Vagina (tissue), 2 donors: ENCODE data around the gene FGFBP3. TPM values are rescaled to one million over a fixed set of nuclear protein-coding genes. Genes with fewer than 3 reads are reported as not detected.
A peak's percentile ranks its signal among the peaks of the same experiment; 100 is the strongest.
"Not testable (repeated sequence)": the region's sequence is repeated elsewhere in the genome, so short reads cannot be mapped to it uniquely, and the experiment has no call there.

Experiments
- DNase-seq, 2 donors: peaks; one replicate each; pipeline ENCODE4 v3.0.0-alpha.2; 2017; ENCODE audit errors: extremely low spot score in 2 of 2
- H3K27ac ChIP-seq: fragments of 200-600 bp; sonication (generic); one replicate; pipeline ENCODE4 v1.5.1; 2019
- H3K27me3 ChIP-seq: fragments of 200-600 bp; sonication (generic); one replicate; pipeline ENCODE4 v1.5.1; 2019
- H3K36me3 ChIP-seq, 2 donors: fragments of 200-600 bp; sonication (generic); one replicate each; pipeline ENCODE4 v1.5.1; 2017 to 2019
- H3K4me1 ChIP-seq: fragments of 200-600 bp; sonication (generic); one replicate; pipeline ENCODE4 v1.5.1; 2019
- H3K4me3 ChIP-seq, 2 donors: fragments of 200-600 bp; sonication (generic); 1 replicate in 1 of 2; 2 replicates in 1 of 2; pipeline ENCODE4 v1.5.1; 2016 to 2019
- H3K9me3 ChIP-seq: fragments of 200-600 bp; sonication (generic); one replicate; pipeline ENCODE4 v1.5.1; 2019
- POLR2A ChIP-seq, 2 donors: fragments of 450-650 bp; IDR thresholded peaks; one replicate each; pipeline ENCODE4 v1.6.1; 2017; ENCODE audit warnings: antibody characterized with exemption in 2 of 2, mild to moderate bottlenecking in 2 of 2, moderate library complexity in 2 of 2
- POLR2AphosphoS5 ChIP-seq, 2 donors: sonication (generic); formaldehyde crosslinking; IDR thresholded peaks; one replicate each; pipeline ENCODE4 v1.9.0; 2017; ENCODE audit warnings: antibody characterized with exemption in 2 of 2, mild to moderate bottlenecking in 2 of 2, low read depth in 1 of 2; ENCODE audit not compliant: insufficient read depth in 1 of 2
- intact Hi-C: fragments of 100-400 bp; cut with DNase I; formaldehyde crosslinking; loops from one replicate; pipeline ENCODE4 v1.15.1; 2023
- total RNA-seq: library from RNA; depleted of rRNA; stranded (reverse); fragments of >200 nt; gene quantifications from one replicate; pipeline ENCODE4 v1.2.3, GENCODE V29; 2016
- TF ChIP-seq, protein P1 (sequence below), 3 experiments: fragments of 450-650 bp in 2 of 3; fragments of 200-600 bp in 1 of 3; sonication (generic) in 1 of 3; IDR thresholded peaks; one replicate each; pipeline ENCODE4 v1.5.1; 2017 to 2019; ENCODE audit warnings: antibody characterized with exemption in 3 of 3, mild to moderate bottlenecking in 2 of 3, moderate library complexity in 2 of 3

The FGFBP3 gene
- total RNA-seq, 1 donor from 2014 or later: 0.74 TPM

DNA sequence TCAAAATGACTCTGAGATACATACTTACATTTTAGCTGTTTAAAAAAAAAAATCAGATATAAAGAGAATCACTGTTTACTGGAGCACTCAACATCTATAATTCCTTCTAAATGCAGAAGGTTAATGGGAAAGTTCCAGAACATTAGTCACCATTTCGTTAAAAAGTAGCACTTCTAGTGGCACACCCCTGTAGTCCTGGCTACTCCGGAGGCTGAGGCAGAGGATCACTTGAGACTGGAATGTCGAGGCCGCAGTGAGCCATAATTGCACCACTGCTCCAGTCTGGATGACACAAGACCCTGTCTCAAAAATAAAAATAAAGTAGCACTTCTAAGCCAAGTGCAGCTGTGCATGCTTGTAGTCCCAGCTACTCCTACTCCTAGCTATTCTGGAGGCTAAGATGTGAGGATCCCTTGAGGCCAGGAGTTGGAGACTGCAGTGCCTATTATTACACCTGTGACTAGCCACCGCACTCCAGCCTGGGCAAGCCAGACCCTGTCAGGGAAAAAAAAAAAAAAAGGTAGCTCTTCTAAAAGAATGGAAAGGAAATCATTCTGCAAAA is 2.2 kb downstream of the FGFBP3 start:
- H3K9me3 ChIP-seq: no peaks in the 10 kb centered on the region
- DNase-seq: no peak
- no peak overlapping the region for H3K4me3 ChIP-seq
- no peaks in the 10 kb centered on the region for H3K36me3 ChIP-seq
- no peak overlapping the region for H3K27ac ChIP-seq
- no peaks in the 10 kb centered on the region for H3K27me3 ChIP-seq
- H3K4me1 ChIP-seq: peaks cover 23% of the 10 kb centered on the region
- TF ChIP-seq, protein P1, sequence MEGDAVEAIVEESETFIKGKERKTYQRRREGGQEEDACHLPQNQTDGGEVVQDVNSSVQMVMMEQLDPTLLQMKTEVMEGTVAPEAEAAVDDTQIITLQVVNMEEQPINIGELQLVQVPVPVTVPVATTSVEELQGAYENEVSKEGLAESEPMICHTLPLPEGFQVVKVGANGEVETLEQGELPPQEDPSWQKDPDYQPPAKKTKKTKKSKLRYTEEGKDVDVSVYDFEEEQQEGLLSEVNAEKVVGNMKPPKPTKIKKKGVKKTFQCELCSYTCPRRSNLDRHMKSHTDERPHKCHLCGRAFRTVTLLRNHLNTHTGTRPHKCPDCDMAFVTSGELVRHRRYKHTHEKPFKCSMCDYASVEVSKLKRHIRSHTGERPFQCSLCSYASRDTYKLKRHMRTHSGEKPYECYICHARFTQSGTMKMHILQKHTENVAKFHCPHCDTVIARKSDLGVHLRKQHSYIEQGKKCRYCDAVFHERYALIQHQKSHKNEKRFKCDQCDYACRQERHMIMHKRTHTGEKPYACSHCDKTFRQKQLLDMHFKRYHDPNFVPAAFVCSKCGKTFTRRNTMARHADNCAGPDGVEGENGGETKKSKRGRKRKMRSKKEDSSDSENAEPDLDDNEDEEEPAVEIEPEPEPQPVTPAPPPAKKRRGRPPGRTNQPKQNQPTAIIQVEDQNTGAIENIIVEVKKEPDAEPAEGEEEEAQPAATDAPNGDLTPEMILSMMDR (IDR thresholded peaks at IDR 0.05): no peak
- TF ChIP-seq POLR2AphosphoS5 (IDR thresholded peaks at IDR 0.05; ENCODE audit: insufficient read depth in 1 of 2, low read depth in 1 of 2) (no peak), POLR2A (IDR thresholded peaks at IDR 0.05) (no peak)
- intact Hi-C loops: no loop called here

DNA sequence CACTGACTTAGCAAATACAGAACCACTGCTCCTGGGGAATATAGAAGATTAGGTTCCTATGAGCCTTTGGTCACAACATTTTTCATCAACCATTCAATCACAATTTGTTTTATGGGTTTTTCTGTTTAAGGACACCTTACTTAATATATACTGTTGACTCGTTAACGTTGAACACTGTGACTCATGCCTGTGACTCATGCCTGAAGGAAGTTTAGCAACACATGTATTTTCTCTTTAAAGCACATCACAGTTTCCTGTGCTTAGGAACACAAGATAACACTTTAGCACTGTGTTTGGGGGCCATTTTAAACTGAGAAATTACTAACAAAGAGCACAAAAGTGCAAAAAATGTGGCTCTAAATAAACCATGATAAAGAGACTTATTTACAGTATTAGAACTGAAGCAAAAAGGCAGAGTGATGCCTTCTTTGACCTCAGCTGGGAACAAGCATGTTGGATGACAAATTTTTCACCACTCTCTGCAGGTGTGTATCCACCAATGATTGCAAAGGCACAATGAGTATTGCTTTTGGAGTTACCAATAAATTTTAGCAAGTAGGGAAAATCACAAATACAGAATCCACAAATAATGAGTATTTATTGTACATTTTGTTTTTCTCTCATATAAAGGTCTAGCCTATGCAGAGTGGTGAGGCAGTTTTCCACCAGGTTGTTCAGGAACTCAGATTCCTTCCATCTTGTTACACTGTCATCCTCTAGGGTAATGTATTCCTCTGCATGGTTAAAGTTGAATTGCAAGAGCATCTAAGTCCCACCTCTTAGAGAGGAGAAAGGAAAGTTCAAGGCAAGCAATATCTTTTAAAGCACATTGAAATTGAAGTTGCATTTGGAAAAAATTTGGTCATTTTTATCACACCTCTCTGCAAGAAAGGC is 7.3 kb downstream of the FGFBP3 start:
- H3K27ac ChIP-seq: no peak overlapping the region
- no peaks in the 10 kb centered on the region for H3K36me3 ChIP-seq
- H3K4me1 ChIP-seq: peaks cover 1% of the 10 kb centered on the region
- no peak overlapping the region for H3K4me3 ChIP-seq
- intact Hi-C loops: loop anchor here (5.0 kb wide), 1 partner anchor 1540 kb away; no protein-coding TSS in a partner anchor
- no peak for TF ChIP-seq POLR2A (IDR thresholded peaks at IDR 0.05)
- TF ChIP-seq, protein P1 (IDR thresholded peaks at IDR 0.05): no peak
- TF ChIP-seq POLR2AphosphoS5 (IDR thresholded peaks at IDR 0.05; ENCODE audit: insufficient read depth in 1 of 2, low read depth in 1 of 2): peak in 1 of 2 donors; percentile 78
- H3K27me3 ChIP-seq: no peaks in the 10 kb centered on the region
- no peaks in the 10 kb centered on the region for H3K9me3 ChIP-seq
- DNase-seq: no peak

DNA sequence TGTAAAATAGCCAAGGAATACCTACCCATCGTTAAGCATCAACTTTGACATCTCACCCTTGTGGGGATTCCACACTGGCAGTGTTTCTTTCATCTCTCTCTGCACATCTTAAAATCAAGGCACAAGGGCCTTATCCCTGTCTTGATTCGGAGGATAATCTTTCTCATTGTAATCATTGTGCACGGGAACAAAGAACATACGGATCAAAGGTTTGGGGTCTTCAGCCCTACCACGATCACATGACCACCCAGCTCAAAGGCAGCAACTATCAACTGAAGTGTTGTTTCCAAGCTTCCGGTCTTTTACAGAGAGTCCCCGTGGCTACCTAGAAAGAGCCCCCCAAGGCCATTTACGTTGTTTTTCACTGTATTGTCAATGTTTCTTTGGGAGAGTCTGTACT is 11.9 kb downstream of the FGFBP3 start:
- TF ChIP-seq POLR2AphosphoS5 (IDR thresholded peaks at IDR 0.05; ENCODE audit: insufficient read depth in 1 of 2, low read depth in 1 of 2) (no peak), POLR2A (IDR thresholded peaks at IDR 0.05) (no peak)
- TF ChIP-seq, protein P1 (IDR thresholded peaks at IDR 0.05): no peak
- no peak overlapping the region for H3K4me3 ChIP-seq
- no peaks in the 10 kb centered on the region for H3K4me1 ChIP-seq
- intact Hi-C loops: no loop called here
- H3K27ac ChIP-seq: no peak overlapping the region
- no peaks in the 10 kb centered on the region for H3K27me3 ChIP-seq
- H3K9me3 ChIP-seq: no peaks in the 10 kb centered on the region
- DNase-seq: no peak
- H3K36me3 ChIP-seq: no peaks in the 10 kb centered on the region

DNA sequence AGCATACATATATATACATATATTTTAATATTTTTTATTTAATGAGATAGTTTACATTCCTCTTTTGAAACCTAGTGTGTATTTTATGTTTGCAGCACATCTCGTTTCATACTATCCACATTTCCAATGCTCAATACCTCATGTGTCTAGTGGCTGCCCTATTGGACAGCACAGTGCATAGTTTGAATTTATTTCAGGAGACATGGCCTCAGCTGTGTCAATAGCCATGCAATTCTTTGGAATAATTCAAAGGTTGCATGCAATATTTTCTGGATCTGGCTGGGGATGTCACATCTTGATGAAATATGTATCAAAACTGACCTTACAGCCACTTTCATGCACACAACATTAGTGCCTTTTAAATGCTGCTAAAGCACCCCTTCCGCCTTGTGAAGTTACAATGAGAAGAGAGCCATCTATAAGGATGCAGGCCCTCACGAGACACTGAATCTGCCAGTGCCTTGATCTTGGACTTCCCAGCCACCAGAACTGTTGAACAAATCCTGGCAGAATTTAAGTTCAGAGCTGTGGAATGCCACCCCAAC is 13.0 kb downstream of the FGFBP3 start:
- DNase-seq: no peak
- no peaks in the 10 kb centered on the region for H3K4me1 ChIP-seq
- no peaks in the 10 kb centered on the region for H3K27me3 ChIP-seq
- no peak overlapping the region for H3K4me3 ChIP-seq
- intact Hi-C loops: no loop called here
- no peak overlapping the region for H3K27ac ChIP-seq
- no peaks in the 10 kb centered on the region for H3K36me3 ChIP-seq
- no peaks in the 10 kb centered on the region for H3K9me3 ChIP-seq
- TF ChIP-seq POLR2A (IDR thresholded peaks at IDR 0.05) (no peak), POLR2AphosphoS5 (IDR thresholded peaks at IDR 0.05; ENCODE audit: insufficient read depth in 1 of 2, low read depth in 1 of 2) (no peak)
- TF ChIP-seq, protein P1 (IDR thresholded peaks at IDR 0.05): no peak

DNA sequence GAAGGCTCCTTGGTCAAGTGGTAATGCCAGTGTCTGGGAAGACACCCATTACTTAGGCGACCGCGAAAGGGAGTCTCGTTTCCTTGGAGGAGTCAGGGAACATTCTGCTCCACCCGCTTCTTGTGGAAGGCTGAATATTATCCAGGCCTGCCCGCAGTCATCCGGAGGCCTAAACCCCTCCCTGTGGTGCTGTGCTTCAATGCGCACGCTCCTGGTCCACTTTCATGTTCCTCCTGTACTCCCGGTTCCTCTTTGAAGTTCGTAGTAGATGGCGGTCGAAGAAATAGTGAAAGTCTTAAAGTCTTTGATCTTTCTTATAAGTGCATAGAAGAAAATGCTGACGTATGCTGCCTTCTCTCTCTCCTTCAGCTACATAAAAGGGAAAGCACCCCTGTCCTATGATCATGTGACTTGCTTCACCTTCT is 15.0 kb downstream of the FGFBP3 start:
- H3K9me3 ChIP-seq, H3K4me1 ChIP-seq, H3K36me3 ChIP-seq, DNase-seq, H3K4me3 ChIP-seq, H3K27me3 ChIP-seq, H3K27ac ChIP-seq, intact Hi-C loops: not testable (repeated sequence)
